WTC11 (cell line): Measurements from ENCODE around the gene ASS1.

Experiments used
- CTCF ChIP-seq: fragments of 200-600 bp; IDR thresholded peaks from 2 replicates; pipeline ENCODE4 v1.8.0; 2022; ENCODE audit warnings: antibody characterized with exemption
- E2F1 ChIP-seq: sonication (generic); formaldehyde crosslinking; IDR thresholded peaks from 2 replicates; pipeline ENCODE4 v1.8.0; 2022; ENCODE audit warnings: mild to moderate bottlenecking, missing genetic modification reagents
- FOXK1 ChIP-seq: sonication (generic); formaldehyde crosslinking; IDR thresholded peaks from 2 replicates; pipeline ENCODE4 v1.8.0; 2022; ENCODE audit warnings: mild to moderate bottlenecking, moderate library complexity, missing genetic modification reagents
- GABPB1 ChIP-seq: sonication (generic); formaldehyde crosslinking; IDR thresholded peaks from 2 replicates; pipeline ENCODE4 v1.8.1; 2023; ENCODE audit warnings: mild to moderate bottlenecking, missing genetic modification reagents
- IRF2 ChIP-seq: sonication (generic); formaldehyde crosslinking; IDR thresholded peaks from 2 replicates; pipeline ENCODE4 v1.8.0; 2022; ENCODE audit warnings: low read depth, missing genetic modification reagents, borderline replicate concordance
- JUN ChIP-seq: sonication (generic); formaldehyde crosslinking; IDR thresholded peaks from 2 replicates; pipeline ENCODE4 v1.8.0; 2023; ENCODE audit warnings: mild to moderate bottlenecking, missing genetic modification reagents
- MYBL2 ChIP-seq: sonication (generic); formaldehyde crosslinking; IDR thresholded peaks from 2 replicates; pipeline ENCODE4 v1.8.1; 2023; ENCODE audit warnings: mild to moderate bottlenecking, moderate library complexity, missing genetic modification reagents
- SMAD3 ChIP-seq: sonication (generic); formaldehyde crosslinking; IDR thresholded peaks from 2 replicates; pipeline ENCODE4 v1.8.0; 2022; ENCODE audit warnings: missing genetic modification reagents, mild to moderate bottlenecking, borderline replicate concordance

- no peak for TF ChIP-seq MYBL2 (CRISPR knock-in tag)
- no peak for TF ChIP-seq E2F1
- TF ChIP-seq CTCF: no peak
- no peak for TF ChIP-seq FOXK1 (CRISPR knock-in tag)
- TF ChIP-seq SMAD3 (CRISPR knock-in tag): no peak
- no peak for TF ChIP-seq GABPB1 (CRISPR knock-in tag)
- TF ChIP-seq IRF2 (CRISPR knock-in tag): no peak
- TF ChIP-seq JUN (CRISPR knock-in tag): no peak
Measured at GRCh38 chr9:130428086-130428665, 16.6 kb upstream of the ASS1 start.
